T-helper 2 cell (primary cell): ENCODE results near the gene RNF212.

Experiments used
- DNase-seq, 5 experiments: peaks; one replicate each; pipeline versions ENCODE4 v3.0.0 to v3.0.0-alpha.2; 2012 to 2022

Gene RNF212

GRCh38 chr4:1087371-1087770 lies 26.0 kb downstream of the RNF212 start:
- peak in 1 of 5 experiments; percentile 63 for DNase-seq

DNA sequence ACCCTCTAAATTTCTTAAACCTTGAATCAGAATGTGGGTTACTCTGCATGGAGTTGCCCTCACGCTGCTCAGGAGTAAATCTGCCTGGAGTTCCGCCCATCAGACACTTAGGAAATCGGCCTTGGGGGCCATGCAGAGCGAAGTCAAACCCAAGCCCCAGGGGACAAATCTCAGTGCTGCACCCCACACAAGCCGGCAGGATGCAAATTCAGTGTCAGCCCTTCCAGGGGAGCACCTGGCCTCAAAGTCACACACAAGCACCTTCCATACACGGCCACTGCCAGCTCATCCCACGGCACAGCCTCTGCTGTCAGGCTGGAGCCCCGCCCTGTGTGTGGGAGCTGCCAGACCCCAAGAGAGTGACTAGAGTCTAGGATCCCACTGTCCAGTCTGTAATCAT lies 27.4 kb downstream of the RNF212 start:
- no peak for DNase-seq

DNA sequence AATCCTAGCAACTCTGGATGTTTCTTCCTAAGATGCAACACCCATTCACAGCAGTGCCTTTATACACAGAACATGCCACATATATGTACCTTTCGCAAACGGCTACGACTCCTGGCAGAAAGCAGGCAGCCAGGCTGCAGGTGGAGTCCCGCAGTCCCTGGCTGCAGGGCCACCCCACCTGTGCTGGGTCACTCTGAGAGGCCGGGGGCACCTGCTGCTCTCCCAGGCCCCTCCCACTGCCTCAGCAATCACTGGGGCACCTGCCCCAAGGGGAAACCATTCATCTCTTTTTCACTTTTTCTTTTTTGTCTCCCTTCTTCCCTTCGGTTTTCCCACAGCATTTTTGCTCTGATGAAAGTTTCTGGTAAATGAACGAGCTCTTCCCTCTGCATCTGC lies 28.0 kb downstream of the RNF212 start:
- no peak for DNase-seq

GRCh38 chr4:1084796-1085403 lies 28.5 kb downstream of the RNF212 start:
- DNase-seq: no peak

GRCh38 chr4:1084394-1084793 lies 29.0 kb downstream of the RNF212 start:
- DNase-seq: no peak

DNA sequence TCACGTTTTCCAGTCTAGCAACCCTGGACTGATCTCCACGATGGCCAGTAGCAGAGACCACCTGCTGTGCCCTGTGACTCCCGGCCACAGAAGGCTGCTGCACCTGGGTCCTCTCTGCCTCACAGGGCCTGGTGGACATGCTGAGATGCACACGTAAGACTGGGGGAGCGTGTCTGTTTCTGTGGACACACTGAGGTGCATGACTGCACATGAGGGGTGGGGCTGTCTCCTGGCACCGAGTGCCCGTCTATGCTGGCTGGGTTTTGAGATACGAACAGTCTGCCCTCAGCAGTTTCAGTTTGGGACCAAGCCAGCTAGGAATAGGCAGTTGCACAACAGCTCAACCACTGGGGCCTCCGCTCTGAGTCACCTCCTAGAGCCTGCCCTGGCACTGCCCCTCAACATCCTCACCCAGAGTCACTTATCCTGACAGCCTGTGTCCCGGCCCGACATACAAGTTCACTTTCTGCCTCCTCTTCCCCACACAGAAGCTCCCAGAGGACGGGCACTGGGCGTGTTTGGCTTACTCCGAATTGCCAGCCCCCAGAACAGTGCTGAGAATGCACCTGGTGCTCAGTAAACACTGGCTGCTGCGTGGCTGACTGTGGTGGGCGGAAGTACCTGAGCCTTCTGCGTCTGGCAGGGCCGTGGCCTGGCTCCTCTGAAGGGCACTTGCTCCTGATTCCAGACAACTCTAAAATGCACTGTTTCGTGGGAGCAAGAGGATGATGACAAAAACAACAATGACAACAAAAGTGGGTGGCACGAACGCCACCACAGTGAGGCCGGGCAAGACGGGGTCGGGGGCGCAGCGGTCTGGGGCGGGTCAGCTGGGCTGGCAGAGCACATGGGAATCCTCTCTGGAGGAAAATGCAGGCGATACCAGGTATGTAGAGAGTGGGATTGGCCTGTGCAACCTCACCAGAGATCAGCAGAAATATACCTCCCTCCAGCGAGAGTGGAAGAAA lies 30.9 kb downstream of the RNF212 start:
- peak in 1 of 5 experiments; percentile 41 for DNase-seq

DNA sequence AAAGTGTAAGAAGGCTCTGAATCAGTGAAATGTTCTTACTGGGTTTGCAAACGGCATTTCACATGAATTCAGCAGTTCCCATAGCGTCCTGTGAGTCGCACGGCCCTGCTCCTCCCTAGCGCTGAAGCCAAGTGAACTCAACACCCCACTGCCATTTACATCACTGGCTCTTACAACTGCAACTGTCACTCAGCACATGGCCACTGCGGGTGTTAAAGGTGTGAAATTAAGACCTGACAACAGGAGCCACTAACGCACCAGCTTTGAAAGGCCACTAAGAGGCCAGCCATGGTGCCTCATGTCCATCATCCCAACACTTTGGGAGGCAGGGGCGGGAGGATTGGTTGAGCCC lies 31.7 kb downstream of the RNF212 start:
- DNase-seq: peak in 1 of 5 experiments; percentile 36

- peak in 2 of 5 experiments; percentile 19 to 72 for DNase-seq
Observed at GRCh38 chr4:1080961-1081688, 32.2 kb downstream of the RNF212 start.

GRCh38 chr4:1080432-1080831 lies 32.9 kb downstream of the RNF212 start:
- DNase-seq: no peak

- no peak for DNase-seq
Observed at GRCh38 chr4:1079711-1080265, 33.6 kb downstream of the RNF212 start.

GRCh38 chr4:1078490-1078889 lies 34.9 kb downstream of the RNF212 start:
- no peak for DNase-seq

DNA sequence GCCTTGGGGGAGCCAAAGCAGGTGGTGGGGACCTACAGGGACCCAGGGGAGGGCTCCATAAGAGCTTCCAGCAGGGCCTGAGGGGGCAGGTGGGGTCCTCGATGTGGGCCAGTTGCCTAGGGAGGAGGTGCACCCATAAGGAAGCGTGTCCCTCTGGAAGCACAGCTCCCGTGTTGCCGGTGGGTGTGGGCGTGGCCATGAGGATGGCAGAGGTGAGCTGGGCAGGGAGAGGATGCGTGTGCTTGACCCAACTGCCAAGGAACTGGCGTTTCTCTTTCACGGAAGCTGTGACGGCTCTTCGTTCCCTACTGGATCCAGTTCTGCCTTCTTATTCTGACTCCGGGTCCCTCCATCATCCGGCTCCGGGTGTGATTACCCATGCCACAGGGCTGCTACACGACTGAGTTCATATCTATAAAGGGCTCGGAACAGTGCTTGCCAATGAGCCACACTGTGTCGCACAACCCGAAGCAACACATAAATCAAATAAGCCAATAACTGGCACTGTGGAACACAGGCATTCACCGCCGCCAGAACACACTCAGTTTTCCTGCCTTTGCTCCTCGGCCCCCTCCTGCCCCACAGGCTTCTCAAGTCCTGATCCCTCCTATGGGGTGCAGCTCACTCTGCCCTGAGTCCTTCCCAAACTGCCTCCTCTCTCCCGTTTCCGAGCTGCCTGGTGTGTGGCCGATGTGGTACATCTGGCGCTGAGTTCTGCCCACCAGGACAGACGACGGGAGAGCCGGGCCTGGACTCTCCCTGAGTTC lies 35.5 kb downstream of the RNF212 start:
- no peak for DNase-seq

- DNase-seq: no peak
Observed at GRCh38 chr4:1075809-1076699, 37.3 kb downstream of the RNF212 start.

DNA sequence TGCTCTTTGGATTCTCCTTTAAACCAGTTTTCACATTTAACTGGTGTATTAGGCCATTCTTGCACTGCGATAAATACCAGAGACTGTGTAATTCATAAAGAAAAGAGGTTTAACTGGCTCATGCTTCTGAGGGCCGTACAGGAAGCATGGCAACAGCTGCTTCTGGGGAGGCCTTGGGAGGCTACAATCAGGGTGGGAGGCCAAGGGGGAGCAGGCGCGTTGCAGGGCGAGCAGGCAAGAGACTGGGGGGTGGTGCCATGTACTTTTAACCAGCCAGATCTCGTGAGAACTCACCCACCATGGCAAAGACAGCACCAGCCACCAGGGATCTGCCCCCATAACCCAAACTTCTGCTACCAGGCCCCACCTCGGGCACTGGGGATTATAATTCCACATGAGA lies 38.1 kb downstream of the RNF212 start:
- DNase-seq: no peak

DNA sequence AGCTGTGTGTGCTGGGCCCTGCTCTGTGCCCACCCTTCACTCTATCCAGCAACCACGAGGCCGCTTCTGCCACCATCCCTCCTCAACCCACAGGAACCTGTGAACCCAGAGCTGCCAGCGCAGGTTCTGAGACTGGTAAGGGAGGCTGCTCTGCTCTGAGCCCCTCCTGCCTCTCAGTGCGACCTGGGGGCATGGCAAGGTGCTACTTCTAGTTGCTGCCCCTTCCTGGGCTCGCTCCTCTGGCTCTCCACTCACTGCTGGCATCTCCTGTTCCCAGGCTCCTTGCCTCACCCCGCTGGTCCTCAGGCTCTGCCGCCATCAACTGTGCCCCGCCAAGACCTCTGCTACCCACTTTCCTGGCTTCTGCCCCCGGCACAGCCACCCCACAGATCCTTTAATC lies 39.3 kb downstream of the RNF212 start:
- no peak for DNase-seq

DNA sequence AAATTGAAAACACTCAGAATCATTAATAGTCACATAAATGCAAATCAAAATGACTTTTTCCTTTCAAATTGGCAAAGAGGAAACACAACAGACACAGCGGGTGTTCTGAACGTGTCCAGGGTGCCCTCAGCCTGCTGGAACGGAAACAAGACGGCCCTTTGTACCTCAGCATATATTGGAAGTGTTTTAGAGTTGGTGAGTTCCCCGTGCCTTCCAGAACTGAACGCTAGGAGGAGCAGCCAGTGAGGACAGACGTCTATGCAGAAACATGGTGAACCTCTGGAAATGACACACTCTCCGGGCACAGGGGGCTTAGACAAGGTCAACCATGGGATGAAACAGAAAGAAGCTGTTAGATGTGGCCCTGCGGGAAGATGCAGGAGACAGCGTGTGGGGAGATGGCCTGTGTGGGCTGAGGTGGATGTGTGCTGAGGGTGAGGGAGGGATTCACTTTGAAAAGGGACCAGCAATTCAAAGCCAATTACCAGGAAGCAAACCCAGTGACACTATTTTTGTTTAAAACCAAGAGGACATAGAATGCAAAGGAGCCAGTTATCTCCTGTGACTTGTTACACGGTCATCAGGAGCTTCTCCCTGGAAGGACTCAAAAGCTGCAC lies 40.4 kb downstream of the RNF212 start:
- DNase-seq: peak in 4 of 5 experiments; percentile 16 to 62 (median 36)

DNA sequence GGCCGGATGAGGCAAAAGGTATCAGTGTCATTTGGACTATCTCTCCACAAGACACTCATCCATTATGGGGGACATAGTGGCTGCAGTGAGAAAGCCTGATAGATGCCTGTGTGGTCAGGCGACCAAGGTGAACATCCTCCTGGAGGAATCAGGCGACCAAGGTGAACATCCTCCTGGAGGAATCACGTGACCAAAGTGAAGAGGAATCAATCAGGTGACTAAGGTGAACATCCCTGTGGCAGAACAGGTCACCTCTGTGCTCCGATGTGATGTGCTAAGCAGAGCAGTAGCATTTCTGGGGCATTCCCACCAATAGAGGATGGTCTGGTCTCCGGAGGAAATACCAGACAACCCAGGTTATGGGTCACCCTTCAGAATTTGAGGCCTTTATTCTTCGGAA lies 44.0 kb downstream of the RNF212 start:
- DNase-seq: no peak

GRCh38 chr4:1065732-1066131 lies 47.6 kb downstream of the RNF212 start:
- DNase-seq: no peak

- no peak for DNase-seq
Observed at GRCh38 chr4:1062419-1062818, 50.9 kb downstream of the RNF212 start.

DNA sequence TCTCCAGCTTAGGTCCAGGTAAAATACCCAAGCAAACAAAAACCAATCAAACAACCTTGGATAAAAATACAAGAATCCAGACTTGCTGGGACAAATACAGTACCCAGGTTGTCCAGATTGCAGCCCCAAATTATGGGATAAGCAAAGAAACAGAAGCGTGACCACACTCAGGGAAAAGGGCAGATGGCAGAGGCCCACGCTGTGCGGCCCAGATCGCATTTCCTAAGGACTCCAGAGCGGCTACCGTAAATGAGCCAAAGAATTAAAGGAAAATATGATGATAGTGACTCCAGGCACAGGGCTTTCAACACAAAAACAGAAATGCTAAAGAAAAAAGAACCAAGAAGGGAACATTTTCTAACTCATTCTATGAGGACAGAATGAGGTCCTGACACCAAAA lies 51.6 kb downstream of the RNF212 start:
- no peak for DNase-seq
